ENCODE data around the gene SMAD6. TPM values are rescaled to one million over a fixed set of nuclear protein-coding genes. Genes with fewer than 3 reads are reported as not detected.
A peak's percentile ranks its signal among the peaks of the same experiment; 100 is the strongest.

Gene SMAD6
- total and polyA plus RNA-seq, 9 of the 15 experiments (the other 6 are each of a cell fraction or from before 2014, with no cell fraction given) = 0.10 to 15.5 (median 3.7) TPM

DNA sequence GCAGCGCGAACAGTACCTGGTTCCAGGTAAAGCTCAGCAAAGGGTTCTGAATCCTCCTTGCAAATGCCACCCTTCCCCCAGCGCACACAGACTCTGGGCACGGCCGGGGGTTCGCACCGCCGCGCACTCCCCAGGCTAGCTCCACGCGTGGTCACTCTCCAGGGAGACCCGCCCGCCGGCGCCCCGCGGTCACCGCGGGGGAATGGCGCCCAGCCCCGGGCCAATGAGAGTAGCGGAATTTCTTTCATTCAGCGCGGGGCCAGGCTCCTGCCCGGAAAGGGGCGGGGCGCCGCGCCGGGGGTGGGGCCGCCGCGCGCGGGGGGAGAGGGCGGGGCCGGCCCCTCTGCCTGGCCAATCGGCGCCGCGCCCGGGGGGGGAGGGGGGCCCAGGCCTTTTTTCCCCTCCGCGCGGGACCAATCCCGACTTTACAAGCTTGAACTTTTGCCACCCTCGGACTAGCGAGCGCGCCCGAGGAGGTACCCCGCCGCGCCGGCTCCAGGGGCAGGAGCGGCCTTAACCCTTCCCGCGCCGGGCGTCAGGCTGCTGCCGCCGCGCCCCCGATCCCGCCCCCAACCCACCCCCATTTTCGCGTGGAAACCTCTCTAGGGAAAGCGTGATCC lies 1.1 kb upstream of the SMAD6 start (continued):
- TF ChIP-seq PRPF4 (IDR thresholded peaks at IDR 0.05; ENCODE audit: insufficient read depth, low read depth, low read length, poor library complexity, severe bottlenecking) (no peak), ZNF143 (CRISPR knock-in tag; IDR thresholded peaks at IDR 0.05) (no peak), HNRNPK (IDR thresholded peaks at IDR 0.05; ENCODE audit: low read depth, low read length, poor library complexity, severe bottlenecking) (no peak), ZNF785 (CRISPR knock-in tag; IDR thresholded peaks at IDR 0.05) (no peak), HSF4 (CRISPR knock-in tag; IDR thresholded peaks at IDR 0.05; ENCODE audit: borderline replicate concordance) (no peak), TCF7L2 (IDR thresholded peaks at IDR 0.05; ENCODE audit: low read depth, low read length) (no peak), MEF2A (IDR thresholded peaks at IDR 0.05; ENCODE audit: control insufficient read depth, low read depth, low read length) (no peak), NFYB (IDR thresholded peaks at IDR 0.05; ENCODE audit: extremely low read depth, insufficient read length) (peak; percentile 18), SAP30 (IDR thresholded peaks at IDR 0.05; ENCODE audit: borderline replicate concordance, insufficient read depth, low read depth, low read length, poor library complexity, severe bottlenecking) (no peak), ZNF197 (CRISPR knock-in tag; IDR thresholded peaks at IDR 0.05; ENCODE audit: low read depth) (no peak), PML (IDR thresholded peaks at IDR 0.05; ENCODE audit: low read length) (no peak), EZH2 (IDR thresholded peaks at IDR 0.05; ENCODE audit: borderline replicate concordance, low read depth, low read length) (no peak), FOXJ3 (CRISPR knock-in tag; IDR thresholded peaks at IDR 0.05) (no peak), ZNF778 (CRISPR knock-in tag; IDR thresholded peaks at IDR 0.05) (no peak), PTRF (tag; IDR thresholded peaks at IDR 0.05) (no peak)
- TF ChIP-seq, protein P1, sequence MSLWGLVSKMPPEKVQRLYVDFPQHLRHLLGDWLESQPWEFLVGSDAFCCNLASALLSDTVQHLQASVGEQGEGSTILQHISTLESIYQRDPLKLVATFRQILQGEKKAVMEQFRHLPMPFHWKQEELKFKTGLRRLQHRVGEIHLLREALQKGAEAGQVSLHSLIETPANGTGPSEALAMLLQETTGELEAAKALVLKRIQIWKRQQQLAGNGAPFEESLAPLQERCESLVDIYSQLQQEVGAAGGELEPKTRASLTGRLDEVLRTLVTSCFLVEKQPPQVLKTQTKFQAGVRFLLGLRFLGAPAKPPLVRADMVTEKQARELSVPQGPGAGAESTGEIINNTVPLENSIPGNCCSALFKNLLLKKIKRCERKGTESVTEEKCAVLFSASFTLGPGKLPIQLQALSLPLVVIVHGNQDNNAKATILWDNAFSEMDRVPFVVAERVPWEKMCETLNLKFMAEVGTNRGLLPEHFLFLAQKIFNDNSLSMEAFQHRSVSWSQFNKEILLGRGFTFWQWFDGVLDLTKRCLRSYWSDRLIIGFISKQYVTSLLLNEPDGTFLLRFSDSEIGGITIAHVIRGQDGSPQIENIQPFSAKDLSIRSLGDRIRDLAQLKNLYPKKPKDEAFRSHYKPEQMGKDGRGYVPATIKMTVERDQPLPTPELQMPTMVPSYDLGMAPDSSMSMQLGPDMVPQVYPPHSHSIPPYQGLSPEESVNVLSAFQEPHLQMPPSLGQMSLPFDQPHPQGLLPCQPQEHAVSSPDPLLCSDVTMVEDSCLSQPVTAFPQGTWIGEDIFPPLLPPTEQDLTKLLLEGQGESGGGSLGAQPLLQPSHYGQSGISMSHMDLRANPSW (CRISPR knock-in tag; IDR thresholded peaks at IDR 0.05) = no peak
- TF ChIP-seq, protein P2, sequence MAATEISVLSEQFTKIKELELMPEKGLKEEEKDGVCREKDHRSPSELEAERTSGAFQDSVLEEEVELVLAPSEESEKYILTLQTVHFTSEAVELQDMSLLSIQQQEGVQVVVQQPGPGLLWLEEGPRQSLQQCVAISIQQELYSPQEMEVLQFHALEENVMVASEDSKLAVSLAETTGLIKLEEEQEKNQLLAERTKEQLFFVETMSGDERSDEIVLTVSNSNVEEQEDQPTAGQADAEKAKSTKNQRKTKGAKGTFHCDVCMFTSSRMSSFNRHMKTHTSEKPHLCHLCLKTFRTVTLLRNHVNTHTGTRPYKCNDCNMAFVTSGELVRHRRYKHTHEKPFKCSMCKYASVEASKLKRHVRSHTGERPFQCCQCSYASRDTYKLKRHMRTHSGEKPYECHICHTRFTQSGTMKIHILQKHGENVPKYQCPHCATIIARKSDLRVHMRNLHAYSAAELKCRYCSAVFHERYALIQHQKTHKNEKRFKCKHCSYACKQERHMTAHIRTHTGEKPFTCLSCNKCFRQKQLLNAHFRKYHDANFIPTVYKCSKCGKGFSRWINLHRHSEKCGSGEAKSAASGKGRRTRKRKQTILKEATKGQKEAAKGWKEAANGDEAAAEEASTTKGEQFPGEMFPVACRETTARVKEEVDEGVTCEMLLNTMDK (IDR thresholded peaks at IDR 0.05; ENCODE audit: borderline replicate concordance, insufficient read depth, low read depth, low read length, poor library complexity, severe bottlenecking) = no peak
- TF ChIP-seq, protein P3, sequence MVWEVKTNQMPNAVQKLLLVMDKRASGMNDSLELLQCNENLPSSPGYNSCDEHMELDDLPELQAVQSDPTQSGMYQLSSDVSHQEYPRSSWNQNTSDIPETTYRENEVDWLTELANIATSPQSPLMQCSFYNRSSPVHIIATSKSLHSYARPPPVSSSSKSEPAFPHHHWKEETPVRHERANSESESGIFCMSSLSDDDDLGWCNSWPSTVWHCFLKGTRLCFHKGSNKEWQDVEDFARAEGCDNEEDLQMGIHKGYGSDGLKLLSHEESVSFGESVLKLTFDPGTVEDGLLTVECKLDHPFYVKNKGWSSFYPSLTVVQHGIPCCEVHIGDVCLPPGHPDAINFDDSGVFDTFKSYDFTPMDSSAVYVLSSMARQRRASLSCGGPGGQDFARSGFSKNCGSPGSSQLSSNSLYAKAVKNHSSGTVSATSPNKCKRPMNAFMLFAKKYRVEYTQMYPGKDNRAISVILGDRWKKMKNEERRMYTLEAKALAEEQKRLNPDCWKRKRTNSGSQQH (CRISPR knock-in tag; IDR thresholded peaks at IDR 0.05) = no peak
- TF ChIP-seq, protein P4, sequence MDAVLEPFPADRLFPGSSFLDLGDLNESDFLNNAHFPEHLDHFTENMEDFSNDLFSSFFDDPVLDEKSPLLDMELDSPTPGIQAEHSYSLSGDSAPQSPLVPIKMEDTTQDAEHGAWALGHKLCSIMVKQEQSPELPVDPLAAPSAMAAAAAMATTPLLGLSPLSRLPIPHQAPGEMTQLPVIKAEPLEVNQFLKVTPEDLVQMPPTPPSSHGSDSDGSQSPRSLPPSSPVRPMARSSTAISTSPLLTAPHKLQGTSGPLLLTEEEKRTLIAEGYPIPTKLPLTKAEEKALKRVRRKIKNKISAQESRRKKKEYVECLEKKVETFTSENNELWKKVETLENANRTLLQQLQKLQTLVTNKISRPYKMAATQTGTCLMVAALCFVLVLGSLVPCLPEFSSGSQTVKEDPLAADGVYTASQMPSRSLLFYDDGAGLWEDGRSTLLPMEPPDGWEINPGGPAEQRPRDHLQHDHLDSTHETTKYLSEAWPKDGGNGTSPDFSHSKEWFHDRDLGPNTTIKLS (IDR thresholded peaks at IDR 0.05; ENCODE audit: borderline replicate concordance, low read depth) = no peak

All from K562 (cell line).